HEK293 (cell line): ENCODE measurements around the gene LIME1.

Source experiments
- FEZF1 ChIP-seq: fragments of 450-650 bp; formaldehyde crosslinking; IDR thresholded peaks from 2 replicates; pipeline ENCODE4 v1.5.1; 2016; ENCODE audit warnings: missing biosample characterization, missing genetic modification characterization
- KLF10 ChIP-seq: fragments of 450-650 bp; IDR thresholded peaks from 2 replicates; pipeline ENCODE4 v1.5.1; 2018; ENCODE audit warnings: missing biosample characterization, mild to moderate bottlenecking, missing genetic modification characterization
- KLF9 ChIP-seq: fragments of 450-650 bp; formaldehyde crosslinking; IDR thresholded peaks from 2 replicates; pipeline ENCODE4 v1.5.1; 2016; ENCODE audit warnings: missing biosample characterization, missing genetic modification characterization, low read depth
- PRDM4 ChIP-seq: fragments of 450-650 bp; formaldehyde crosslinking; IDR thresholded peaks from 2 replicates; pipeline ENCODE4 v1.5.1; 2017; ENCODE audit warnings: missing biosample characterization, missing genetic modification characterization
- SETDB1 ChIP-seq: IDR thresholded peaks from one replicate; pipeline ENCODE4 v1.6.1; 2017; ENCODE audit warnings: mild to moderate bottlenecking, low read length, moderate library complexity, mixed read lengths; ENCODE audit not compliant: insufficient read length
- SP2 ChIP-seq: fragments of 450-650 bp; formaldehyde crosslinking; IDR thresholded peaks from 2 replicates; pipeline ENCODE4 v1.5.1; 2016; ENCODE audit warnings: missing biosample characterization, missing genetic modification characterization
- ZNF221 ChIP-seq: fragments of 450-650 bp; formaldehyde crosslinking; IDR thresholded peaks from 2 replicates; pipeline ENCODE4 v1.5.1; 2017; ENCODE audit warnings: missing biosample characterization, missing genetic modification characterization, borderline replicate concordance
- ZNF558 ChIP-seq: fragments of 450-650 bp; formaldehyde crosslinking; IDR thresholded peaks from 2 replicates; pipeline ENCODE4 v1.5.1; 2016; ENCODE audit warnings: missing biosample characterization, missing genetic modification characterization
- ZNF561 ChIP-seq: fragments of 450-650 bp; IDR thresholded peaks from 2 replicates; pipeline ENCODE4 v1.5.1; 2018; ENCODE audit warnings: missing biosample characterization, missing genetic modification characterization, borderline replicate concordance
- ZSCAN18 ChIP-seq: fragments of 450-650 bp; formaldehyde crosslinking; IDR thresholded peaks from 2 replicates; pipeline ENCODE4 v1.5.1; 2016; ENCODE audit warnings: missing biosample characterization, missing genetic modification characterization
- ZSCAN4 ChIP-seq: fragments of 450-650 bp; formaldehyde crosslinking; IDR thresholded peaks from 2 replicates; pipeline ENCODE4 v1.5.1; 2017; ENCODE audit warnings: missing biosample characterization, missing genetic modification characterization
- TF ChIP-seq, protein P1 (sequence below): IDR thresholded peaks from 2 replicates; pipeline ENCODE4 v1.6.1; 2011; ENCODE audit warnings: mild to moderate bottlenecking, low read depth, low read length, borderline replicate concordance
- TF ChIP-seq, protein P2 (sequence below): fragments of 450-650 bp; formaldehyde crosslinking; IDR thresholded peaks from 2 replicates; pipeline ENCODE4 v1.5.1; 2016; ENCODE audit warnings: missing biosample characterization, missing genetic modification characterization

DNA sequence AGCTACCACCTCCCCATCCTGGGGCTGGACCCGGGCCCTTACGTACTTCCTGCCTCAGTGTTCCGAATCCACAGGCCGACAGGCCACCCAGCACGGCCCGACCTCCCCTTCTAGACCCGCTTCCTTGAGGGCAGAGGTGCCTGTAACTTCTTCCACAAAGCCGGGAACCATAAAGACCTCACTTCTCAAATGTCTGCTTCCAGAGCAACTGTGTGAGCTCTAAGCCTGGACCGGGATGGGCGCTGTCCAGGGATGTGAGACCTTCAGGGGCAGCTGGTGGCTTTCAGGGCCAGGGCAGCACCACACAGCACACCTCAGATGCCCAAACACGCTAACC is 12.4 kb downstream of the LIME1 start:
- TF ChIP-seq ZNF221: no peak
- TF ChIP-seq KLF10 (tag by site-specific recombination): no peak
- TF ChIP-seq, protein P1, sequence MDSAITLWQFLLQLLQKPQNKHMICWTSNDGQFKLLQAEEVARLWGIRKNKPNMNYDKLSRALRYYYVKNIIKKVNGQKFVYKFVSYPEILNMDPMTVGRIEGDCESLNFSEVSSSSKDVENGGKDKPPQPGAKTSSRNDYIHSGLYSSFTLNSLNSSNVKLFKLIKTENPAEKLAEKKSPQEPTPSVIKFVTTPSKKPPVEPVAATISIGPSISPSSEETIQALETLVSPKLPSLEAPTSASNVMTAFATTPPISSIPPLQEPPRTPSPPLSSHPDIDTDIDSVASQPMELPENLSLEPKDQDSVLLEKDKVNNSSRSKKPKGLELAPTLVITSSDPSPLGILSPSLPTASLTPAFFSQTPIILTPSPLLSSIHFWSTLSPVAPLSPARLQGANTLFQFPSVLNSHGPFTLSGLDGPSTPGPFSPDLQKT: no peak
- TF ChIP-seq ZNF561 (tag by site-specific recombination): no peak
- no peak for TF ChIP-seq ZSCAN18 (tag by site-specific recombination)
- TF ChIP-seq, protein P2, sequence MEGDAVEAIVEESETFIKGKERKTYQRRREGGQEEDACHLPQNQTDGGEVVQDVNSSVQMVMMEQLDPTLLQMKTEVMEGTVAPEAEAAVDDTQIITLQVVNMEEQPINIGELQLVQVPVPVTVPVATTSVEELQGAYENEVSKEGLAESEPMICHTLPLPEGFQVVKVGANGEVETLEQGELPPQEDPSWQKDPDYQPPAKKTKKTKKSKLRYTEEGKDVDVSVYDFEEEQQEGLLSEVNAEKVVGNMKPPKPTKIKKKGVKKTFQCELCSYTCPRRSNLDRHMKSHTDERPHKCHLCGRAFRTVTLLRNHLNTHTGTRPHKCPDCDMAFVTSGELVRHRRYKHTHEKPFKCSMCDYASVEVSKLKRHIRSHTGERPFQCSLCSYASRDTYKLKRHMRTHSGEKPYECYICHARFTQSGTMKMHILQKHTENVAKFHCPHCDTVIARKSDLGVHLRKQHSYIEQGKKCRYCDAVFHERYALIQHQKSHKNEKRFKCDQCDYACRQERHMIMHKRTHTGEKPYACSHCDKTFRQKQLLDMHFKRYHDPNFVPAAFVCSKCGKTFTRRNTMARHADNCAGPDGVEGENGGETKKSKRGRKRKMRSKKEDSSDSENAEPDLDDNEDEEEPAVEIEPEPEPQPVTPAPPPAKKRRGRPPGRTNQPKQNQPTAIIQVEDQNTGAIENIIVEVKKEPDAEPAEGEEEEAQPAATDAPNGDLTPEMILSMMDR (tag by site-specific recombination): no peak
- no peak for TF ChIP-seq ZSCAN4
- TF ChIP-seq KLF9 (tag by site-specific recombination): no peak
- no peak for TF ChIP-seq PRDM4 (tag by site-specific recombination)
- TF ChIP-seq ZNF558 (tag by site-specific recombination): no peak
- TF ChIP-seq FEZF1 (tag by site-specific recombination): no peak
- TF ChIP-seq SP2 (tag by site-specific recombination): no peak
- no peak for TF ChIP-seq SETDB1
